ENCODE data around the gene SLCO2B1. TPM values are rescaled to one million over a fixed set of nuclear protein-coding genes. Genes with fewer than 3 reads are reported as not detected.
"Not testable (repeated sequence)": the region's sequence is repeated elsewhere in the genome, so short reads cannot be mapped to it uniquely, and the experiment has no call there.

SLCO2B1 gene
- total RNA-seq, 1 experiment from 2014 or later = 277 TPM

DNA sequence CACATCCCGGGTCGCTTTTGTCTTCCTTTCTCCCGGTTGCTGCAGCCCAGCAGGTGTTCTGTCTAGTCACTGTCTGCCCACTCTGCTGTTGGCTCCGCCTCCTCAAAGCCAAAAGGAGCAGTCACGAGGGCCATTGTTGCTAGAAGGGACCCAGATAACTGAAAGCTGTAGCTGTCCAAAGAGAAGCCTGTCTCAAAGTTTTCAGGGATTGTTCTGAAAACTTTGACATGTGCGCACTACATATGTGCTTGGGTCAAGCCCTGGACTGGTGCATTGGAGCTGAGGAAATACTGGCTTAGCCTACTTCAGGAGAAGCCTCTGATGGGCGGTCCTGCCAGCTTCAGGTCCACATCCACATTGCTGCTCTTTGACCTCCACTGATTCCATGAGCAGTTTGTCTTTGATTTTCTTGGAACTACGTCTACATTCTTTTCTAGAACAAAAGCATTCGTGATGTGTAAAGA is 45.4 kb upstream of the SLCO2B1 start:
- no peaks in the 10 kb centered on the region for H3K36me3 Mint-ChIP-seq (ENCODE audit: insufficient read depth, unreplicated experiment)
- BruUV-seq (replicated peaks) = no TSS peak
- CTCF ChIA-PET = interaction anchor here (0.7 to 1.5 kb wide), 3 partner anchors 35 to 143 kb away, joined by 3 to 7 read pairs (median 4); no protein-coding TSS in a partner anchor
- no peak overlapping the region for H3K4me3 Mint-ChIP-seq (ENCODE audit: unreplicated experiment)
- Histone ChIP-seq H3K27me3 (replicated peaks; ENCODE audit: control insufficient read depth, insufficient read depth, low read length) (no peaks in the 10 kb centered on the region), H3K4me3 (ENCODE audit: low read depth, low read length) (no peak overlapping the region), H3K4me1 (no peaks in the 10 kb centered on the region), H3K36me3 (ENCODE audit: control insufficient read depth, insufficient read depth, low read length) (no peaks in the 10 kb centered on the region), H3K9me3 (0 out of 2 replicates have a peak, but pooled peaks cover 6% of the 10 kb centered on the region)
- H3K27ac Mint-ChIP-seq (ENCODE audit: unreplicated experiment) = no peak overlapping the region
- no peaks in the 10 kb centered on the region for H3K9me3 Mint-ChIP-seq (ENCODE audit: unreplicated experiment)
- no peaks in the 10 kb centered on the region for H3K4me1 Mint-ChIP-seq (ENCODE audit: low read depth, unreplicated experiment)
- POLR2A ChIA-PET = interaction anchor here (0.7 kb wide), 1 partner anchor 91 kb away, joined by 5 read pairs; no protein-coding TSS in a partner anchor
- TF ChIP-seq, protein P1, sequence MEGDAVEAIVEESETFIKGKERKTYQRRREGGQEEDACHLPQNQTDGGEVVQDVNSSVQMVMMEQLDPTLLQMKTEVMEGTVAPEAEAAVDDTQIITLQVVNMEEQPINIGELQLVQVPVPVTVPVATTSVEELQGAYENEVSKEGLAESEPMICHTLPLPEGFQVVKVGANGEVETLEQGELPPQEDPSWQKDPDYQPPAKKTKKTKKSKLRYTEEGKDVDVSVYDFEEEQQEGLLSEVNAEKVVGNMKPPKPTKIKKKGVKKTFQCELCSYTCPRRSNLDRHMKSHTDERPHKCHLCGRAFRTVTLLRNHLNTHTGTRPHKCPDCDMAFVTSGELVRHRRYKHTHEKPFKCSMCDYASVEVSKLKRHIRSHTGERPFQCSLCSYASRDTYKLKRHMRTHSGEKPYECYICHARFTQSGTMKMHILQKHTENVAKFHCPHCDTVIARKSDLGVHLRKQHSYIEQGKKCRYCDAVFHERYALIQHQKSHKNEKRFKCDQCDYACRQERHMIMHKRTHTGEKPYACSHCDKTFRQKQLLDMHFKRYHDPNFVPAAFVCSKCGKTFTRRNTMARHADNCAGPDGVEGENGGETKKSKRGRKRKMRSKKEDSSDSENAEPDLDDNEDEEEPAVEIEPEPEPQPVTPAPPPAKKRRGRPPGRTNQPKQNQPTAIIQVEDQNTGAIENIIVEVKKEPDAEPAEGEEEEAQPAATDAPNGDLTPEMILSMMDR (IDR thresholded peaks at IDR 0.05; ENCODE audit: insufficient read depth in 1 of 2, low read depth in 1 of 2, low read length in 1 of 2, severe bottlenecking in 1 of 2, unreplicated experiment in 1 of 2) = no peak
- peak; percentile 57 to 80 for DNase-seq
- intact Hi-C loops (cut with micrococcal nuclease; ENCODE audit: unreplicated experiment) = no loop called here
- H3K27me3 Mint-ChIP-seq (ENCODE audit: insufficient read depth, unreplicated experiment) = peaks cover 5% of the 10 kb centered on the region

DNA sequence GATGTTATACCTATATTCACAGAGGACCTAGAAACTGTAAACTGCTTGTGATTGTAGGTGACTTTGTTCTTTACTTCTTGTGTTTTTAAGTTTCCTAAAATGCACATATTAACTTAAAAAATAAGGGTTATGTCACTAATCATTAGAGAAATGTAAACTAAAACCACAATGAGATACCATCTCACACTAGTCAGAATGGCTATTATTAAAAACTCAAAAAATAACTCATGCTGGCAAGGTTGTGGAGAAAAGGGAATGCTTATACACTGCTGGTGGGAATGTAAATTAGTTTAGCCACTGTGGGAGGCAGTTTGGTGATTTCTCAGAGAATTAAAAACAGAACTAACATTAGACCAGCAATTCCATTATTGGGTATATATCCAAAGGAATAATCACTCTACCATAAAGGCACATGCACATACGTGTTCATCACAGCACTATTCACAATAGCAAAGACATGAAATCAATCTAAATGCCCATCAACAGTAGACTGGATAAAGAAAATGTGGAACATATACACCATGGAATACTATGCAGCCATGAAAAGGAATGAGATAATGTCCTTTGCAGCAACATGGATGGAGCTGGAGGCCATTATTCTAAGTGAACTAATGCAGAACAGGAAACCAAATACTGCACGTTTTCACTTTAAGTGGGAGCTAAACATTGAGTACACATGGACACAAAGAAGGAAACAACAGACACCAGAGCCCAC is 44.8 kb upstream of the SLCO2B1 start:
- H3K4me1 ChIP-seq; DNase-seq; H3K4me1 Mint-ChIP-seq (ENCODE audit: low read depth, unreplicated experiment); H3K9me3 ChIP-seq; H3K27me3 Mint-ChIP-seq (ENCODE audit: insufficient read depth, unreplicated experiment); H3K4me3 Mint-ChIP-seq (ENCODE audit: unreplicated experiment); H3K27ac Mint-ChIP-seq (ENCODE audit: unreplicated experiment); H3K9me3 Mint-ChIP-seq (ENCODE audit: unreplicated experiment); H3K4me3 ChIP-seq (ENCODE audit: low read depth, low read length); H3K36me3 ChIP-seq (ENCODE audit: control insufficient read depth, insufficient read depth, low read length); H3K36me3 Mint-ChIP-seq (ENCODE audit: insufficient read depth, unreplicated experiment); intact Hi-C loops (cut with micrococcal nuclease; ENCODE audit: unreplicated experiment); H3K27me3 ChIP-seq (replicated peaks; ENCODE audit: control insufficient read depth, insufficient read depth, low read length); BruUV-seq (replicated peaks): not testable (repeated sequence)
- POLR2A ChIA-PET = interaction anchor here (0.7 kb wide), 1 partner anchor 92 kb away, joined by 5 read pairs; no protein-coding TSS in a partner anchor
- CTCF ChIA-PET = interaction anchor here (0.6 to 1.4 kb wide), 3 partner anchors 34 to 142 kb away, joined by 3 to 7 read pairs (median 4); no protein-coding TSS in a partner anchor

GRCh38 chr11:75107187-75107586 is 43.7 kb upstream of the SLCO2B1 start:
- Mint-ChIP-seq H3K4me1 (ENCODE audit: low read depth, unreplicated experiment) (no peaks in the 10 kb centered on the region), H3K4me3 (ENCODE audit: unreplicated experiment) (no peak overlapping the region), H3K27ac (ENCODE audit: unreplicated experiment) (no peak overlapping the region), H3K36me3 (ENCODE audit: insufficient read depth, unreplicated experiment) (no peaks in the 10 kb centered on the region), H3K27me3 (ENCODE audit: insufficient read depth, unreplicated experiment) (no peaks in the 10 kb centered on the region), H3K9me3 (ENCODE audit: unreplicated experiment) (no peaks in the 10 kb centered on the region)
- POLR2A ChIA-PET = no interaction called here
- TF ChIP-seq, protein P1 (IDR thresholded peaks at IDR 0.05; ENCODE audit: insufficient read depth in 1 of 2, low read depth in 1 of 2, low read length in 1 of 2, severe bottlenecking in 1 of 2, unreplicated experiment in 1 of 2) = no peak
- BruUV-seq (replicated peaks) = no TSS peak
- Histone ChIP-seq H3K27me3 (replicated peaks; ENCODE audit: control insufficient read depth, insufficient read depth, low read length) (no peaks in the 10 kb centered on the region), H3K36me3 (ENCODE audit: control insufficient read depth, insufficient read depth, low read length) (no peaks in the 10 kb centered on the region), H3K9me3 (0 out of 2 replicates have a peak, but pooled peaks cover 2% of the 10 kb centered on the region), H3K4me1 (no peaks in the 10 kb centered on the region), H3K4me3 (ENCODE audit: low read depth, low read length) (no peak overlapping the region)
- DNase-seq = no peak
- intact Hi-C loops (cut with micrococcal nuclease; ENCODE audit: unreplicated experiment) = no loop called here
- CTCF ChIA-PET = interaction anchor here (0.6 kb wide), 1 partner anchor 141 kb away, joined by 3 read pairs; no protein-coding TSS in a partner anchor

Data from Caco-2 (cell line).